ENCODE data around the gene GFI1B.

The GFI1B gene

GRCh38 chr9:132946631-132947295, 31.7 kb upstream of the GFI1B start:
- DNase-seq (ENCODE audit: low read depth) = no peak
- TF ChIP-seq MYC (IDR thresholded peaks at IDR 0.05; ENCODE audit: low read depth, low read length) (no peak), CTCF (IDR thresholded peaks at IDR 0.05; ENCODE audit: low read depth, low read length) (no peak), MAX (IDR thresholded peaks at IDR 0.05; ENCODE audit: low read depth, low read length) (no peak), POLR2A (IDR thresholded peaks at IDR 0.05; ENCODE audit: extremely low read depth, insufficient read length) (no peak)
- no peak overlapping the region for H3K4me3 ChIP-seq (ENCODE audit: low read depth, low read length)

- no peak for TF ChIP-seq MYC (IDR thresholded peaks at IDR 0.05; ENCODE audit: low read depth, low read length)
- TF ChIP-seq CTCF (IDR thresholded peaks at IDR 0.05; ENCODE audit: low read depth, low read length) = no peak
- TF ChIP-seq MAX (IDR thresholded peaks at IDR 0.05; ENCODE audit: low read depth, low read length) = no peak
- no peak for TF ChIP-seq POLR2A (IDR thresholded peaks at IDR 0.05; ENCODE audit: extremely low read depth, insufficient read length)
- H3K4me3 ChIP-seq (ENCODE audit: low read depth, low read length) = no peak overlapping the region
- DNase-seq (ENCODE audit: low read depth) = no peak
Measured at GRCh38 chr9:132947756-132948155, 30.7 kb upstream of the GFI1B start.

- TF ChIP-seq POLR2A (IDR thresholded peaks at IDR 0.05; ENCODE audit: extremely low read depth, insufficient read length) (no peak), MYC (IDR thresholded peaks at IDR 0.05; ENCODE audit: low read depth, low read length) (no peak), MAX (IDR thresholded peaks at IDR 0.05; ENCODE audit: low read depth, low read length) (no peak), CTCF (IDR thresholded peaks at IDR 0.05; ENCODE audit: low read depth, low read length) (no peak)
- H3K4me3 ChIP-seq (ENCODE audit: low read depth, low read length) = no peak overlapping the region
- DNase-seq (ENCODE audit: low read depth) = no peak
Measured at GRCh38 chr9:132948482-132949050, 29.9 kb upstream of the GFI1B start.

- no peak for DNase-seq (ENCODE audit: low read depth)
- no peak for TF ChIP-seq MAX (IDR thresholded peaks at IDR 0.05; ENCODE audit: low read depth, low read length)
- TF ChIP-seq CTCF (IDR thresholded peaks at IDR 0.05; ENCODE audit: low read depth, low read length) = no peak
- H3K4me3 ChIP-seq (ENCODE audit: low read depth, low read length) = no peak overlapping the region
Measured at GRCh38 chr9:132949709-132950108, 28.8 kb upstream of the GFI1B start.

GRCh38 chr9:132955123-132955522, 23.4 kb upstream of the GFI1B start:
- H3K4me3 ChIP-seq (ENCODE audit: low read depth, low read length) = no peak overlapping the region
- no peak for TF ChIP-seq MAX (IDR thresholded peaks at IDR 0.05; ENCODE audit: low read depth, low read length)
- no peak for TF ChIP-seq POLR2A (IDR thresholded peaks at IDR 0.05; ENCODE audit: extremely low read depth, insufficient read length)
- no peak for TF ChIP-seq MYC (IDR thresholded peaks at IDR 0.05; ENCODE audit: low read depth, low read length)
- no peak for TF ChIP-seq CTCF (IDR thresholded peaks at IDR 0.05; ENCODE audit: low read depth, low read length)
- no peak for DNase-seq (ENCODE audit: low read depth)

Measured in NB4 (cell line).